Mucosa of gallbladder (tissue), 1 donor: ENCODE data around the gene NPW. TPM values are rescaled to one million over a fixed set of nuclear protein-coding genes. Genes with fewer than 3 reads are reported as not detected.
"Not testable (repeated sequence)": the region's sequence is repeated elsewhere in the genome, so short reads cannot be mapped to it uniquely, and the experiment has no call there.

Experiments used
- DNase-seq: peaks from one replicate; pipeline ENCODE4 v3.0.0-alpha.2; 2020; ENCODE audit warnings: low spot score
- total RNA-seq: library from RNA; stranded (reverse); gene quantifications from one replicate; pipeline ENCODE4 v1.2.1, GENCODE V29; 2021
- donor health status: DM: no; HTN: no; CAD: no.

The NPW gene
- total RNA-seq, 1 donor from 2014 or later = 1.6 TPM

DNA sequence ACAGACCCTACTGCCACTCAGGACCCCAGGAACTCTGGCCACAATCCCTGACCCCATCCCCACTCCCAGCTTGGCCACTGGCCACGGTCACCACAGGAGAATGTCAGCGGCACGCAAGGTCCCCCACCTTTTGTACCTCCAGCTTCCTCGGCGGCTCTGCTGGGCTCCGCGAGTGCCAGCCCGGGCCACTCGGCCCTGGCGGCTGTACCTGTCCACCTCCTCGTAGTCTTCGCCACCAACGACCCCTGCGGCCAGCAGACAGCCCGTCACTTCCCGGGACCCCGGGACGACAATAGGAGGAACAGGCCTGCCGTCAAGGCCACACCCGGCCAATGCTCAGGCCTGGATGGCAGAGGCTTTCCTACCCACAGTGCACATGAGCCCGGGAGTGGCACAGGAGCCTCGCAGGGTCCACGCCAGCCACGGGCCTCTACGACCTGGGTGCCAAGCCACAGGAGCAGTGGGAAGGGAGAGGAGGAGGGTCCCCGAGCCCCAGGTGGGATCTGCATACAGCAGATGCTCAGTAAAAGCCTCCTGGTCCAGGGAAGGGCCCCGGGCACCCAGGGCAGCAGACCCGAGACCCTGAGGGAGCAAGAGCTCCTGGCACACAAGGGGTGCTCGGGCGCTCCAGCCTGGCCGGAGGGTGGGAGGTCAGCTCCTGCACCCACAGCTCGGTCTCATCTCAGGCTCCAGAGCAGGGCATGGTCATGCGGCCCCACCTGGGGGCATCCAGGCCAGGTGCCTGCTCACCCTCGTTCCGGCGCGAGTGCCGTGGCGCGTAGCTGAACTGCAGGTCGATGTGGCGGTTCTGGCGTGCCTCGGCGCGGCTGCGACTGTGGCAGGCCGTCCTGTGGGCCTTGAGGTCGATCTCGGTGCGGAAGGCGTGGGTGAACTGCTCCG lies 17.9 kb upstream of the NPW start:
- DNase-seq = no peak

DNA sequence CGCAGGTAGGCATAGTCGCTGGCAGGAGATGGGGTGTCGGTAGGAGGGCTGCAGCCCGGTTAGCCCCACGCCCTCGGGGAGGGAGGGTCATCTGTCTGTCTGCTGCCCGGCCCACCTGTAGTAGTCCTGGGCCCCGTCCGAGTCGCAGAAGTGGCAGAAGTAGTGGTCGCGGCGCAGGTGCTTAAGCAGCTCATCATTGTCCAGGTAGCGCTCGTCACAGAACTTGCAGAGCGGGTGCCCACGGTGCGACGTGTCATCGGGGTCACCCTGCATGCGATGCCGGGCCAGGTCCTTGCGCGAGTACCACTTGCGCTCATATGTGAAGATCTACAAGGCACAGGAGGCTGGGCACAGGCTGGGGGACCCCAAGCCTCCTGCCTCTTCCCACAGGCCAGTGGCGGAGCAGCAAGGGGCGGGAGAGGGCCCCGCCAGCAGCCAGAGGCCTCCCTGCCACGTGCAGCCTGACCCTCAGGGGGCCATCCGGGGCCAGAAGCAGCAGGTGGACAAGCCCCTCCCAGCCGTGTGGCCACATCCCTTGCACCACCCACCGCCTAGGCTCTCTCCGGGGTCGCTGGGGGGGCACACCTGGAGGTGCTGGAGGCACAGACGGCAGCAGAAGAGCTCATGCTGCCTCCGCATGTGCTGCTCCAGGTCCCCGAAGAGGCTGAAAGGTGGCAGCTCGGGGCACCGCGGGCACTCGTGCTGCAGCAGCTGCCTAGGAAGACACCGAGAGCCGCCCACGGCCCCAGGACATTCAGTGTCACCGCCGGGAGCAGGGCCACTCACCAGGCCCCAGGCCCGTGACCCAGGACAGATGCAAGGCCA lies 17.0 kb upstream of the NPW start:
- DNase-seq = no peak

DNA sequence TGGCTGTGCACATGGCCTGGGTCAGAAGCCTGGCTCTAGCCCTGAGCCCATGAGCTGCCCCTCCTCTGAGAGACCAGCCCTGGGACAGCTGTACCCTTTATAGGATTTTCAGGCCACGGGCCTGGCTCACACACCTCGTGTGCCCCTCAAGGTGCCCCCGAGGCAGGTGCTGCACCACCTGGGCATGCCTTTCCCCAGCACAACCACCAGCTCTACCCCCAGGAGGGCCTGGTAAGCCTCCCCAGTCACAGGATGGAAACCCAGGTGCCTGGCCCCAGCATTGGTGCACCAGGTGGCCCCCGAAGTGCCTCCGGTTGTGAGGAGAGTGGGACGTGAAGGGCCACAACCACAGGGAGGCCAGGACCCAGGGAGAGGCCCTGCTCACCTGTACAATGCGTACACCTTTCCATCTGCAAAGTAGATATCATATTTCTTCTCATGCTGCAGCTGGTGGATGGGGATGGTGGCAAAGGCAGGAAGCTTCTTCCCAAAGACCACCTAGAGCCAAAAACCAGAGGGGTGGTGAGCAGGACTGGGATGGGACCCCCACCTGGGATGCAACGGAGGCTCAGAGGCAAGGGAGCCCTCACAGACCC lies 16.3 kb upstream of the NPW start:
- no peak for DNase-seq

DNA sequence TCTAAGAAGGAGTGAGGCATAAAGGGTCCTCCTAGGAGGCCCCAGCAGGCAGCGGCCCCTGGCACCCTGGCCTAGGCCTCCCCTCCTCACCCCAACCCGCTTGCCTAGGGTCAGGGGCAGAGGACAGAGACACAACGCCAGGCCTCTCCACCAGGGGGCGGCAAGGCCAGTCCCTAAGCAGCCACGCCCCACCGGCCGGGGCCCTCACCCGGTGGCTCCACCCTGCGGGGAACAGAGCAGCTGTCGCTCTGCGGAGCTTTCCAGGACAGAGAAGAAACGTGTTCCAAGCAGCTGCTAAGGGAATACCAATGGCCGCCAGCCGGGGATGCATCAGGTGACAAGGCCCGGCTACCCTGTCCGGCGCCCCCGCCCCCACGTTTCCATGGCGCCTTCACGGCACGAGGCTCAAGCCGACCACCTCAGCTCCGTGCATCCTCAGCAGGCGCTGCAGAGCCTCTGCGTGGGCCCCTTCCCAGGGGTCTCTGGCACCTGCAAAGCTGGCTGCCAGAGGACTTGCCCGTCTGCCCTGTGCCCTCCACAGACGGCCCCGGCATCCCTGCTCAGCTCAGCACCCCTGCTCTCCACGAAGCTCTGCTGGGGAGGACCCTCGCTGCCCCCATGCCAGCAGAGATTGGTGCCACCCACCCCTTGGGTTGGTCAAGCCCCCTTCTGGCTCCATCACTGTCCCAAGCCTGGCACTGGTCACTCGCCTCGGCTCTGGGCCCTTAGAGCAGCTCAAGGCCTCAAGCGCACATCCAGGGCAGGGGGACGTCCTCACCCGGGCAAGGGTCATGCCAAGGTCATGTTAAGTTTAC lies 15.6 kb upstream of the NPW start:
- DNase-seq = peak; percentile 82

DNA sequence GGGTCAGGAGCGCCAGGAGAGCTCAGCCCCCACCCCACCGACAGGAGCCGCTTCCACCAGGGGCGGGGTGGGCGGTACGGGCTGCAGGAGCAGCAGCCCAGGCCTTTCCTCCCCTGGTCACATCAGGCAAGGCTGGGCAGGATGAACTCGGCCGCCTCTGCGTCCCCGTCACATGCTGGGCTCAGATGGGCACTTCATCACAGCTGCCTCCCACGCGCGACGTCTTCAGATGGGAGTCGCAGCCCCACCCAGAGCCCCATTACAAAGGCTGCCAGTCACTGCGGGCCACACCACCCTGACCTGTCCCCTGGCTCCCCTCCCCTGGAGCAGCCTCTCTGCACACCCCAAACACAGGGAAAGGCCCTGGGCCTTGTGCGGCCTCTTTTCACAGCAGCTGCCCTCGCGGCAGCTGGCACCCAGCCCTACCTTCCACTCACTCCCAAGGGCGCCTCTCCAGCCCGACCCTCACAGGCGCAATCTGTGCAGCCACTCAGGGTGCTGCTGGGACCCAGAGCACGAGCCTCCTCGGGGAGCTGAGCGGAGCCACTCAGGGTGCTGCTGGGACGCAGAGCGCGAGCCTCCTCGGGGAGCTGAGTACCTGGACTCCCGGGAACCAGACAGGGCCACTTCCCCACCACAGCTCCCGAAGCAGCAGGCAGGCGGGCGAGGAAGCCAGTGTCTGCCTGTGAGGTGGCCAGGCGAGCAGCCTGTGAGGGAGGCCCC lies 14.6 kb upstream of the NPW start:
- DNase-seq = no peak

DNA sequence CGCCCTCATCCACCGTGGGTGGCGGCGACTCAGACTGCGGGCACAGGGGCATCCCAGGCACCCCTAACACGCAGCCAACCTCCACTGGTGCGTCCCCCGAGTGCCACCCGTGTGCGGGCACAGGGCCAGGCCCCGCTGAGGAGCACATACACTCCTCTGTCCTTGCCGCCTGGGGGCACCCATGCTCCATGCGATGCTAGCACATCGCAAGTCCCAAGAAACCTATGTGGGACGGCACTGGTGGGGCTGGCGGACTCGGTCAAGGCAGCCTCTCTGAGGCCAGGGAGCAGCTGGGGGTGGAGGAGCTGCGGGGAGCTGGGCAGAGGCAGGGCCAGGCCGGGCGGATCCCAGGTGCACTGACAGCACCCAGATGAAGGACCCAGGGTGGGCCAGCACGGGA lies 13.9 kb upstream of the NPW start:
- no peak for DNase-seq

DNA sequence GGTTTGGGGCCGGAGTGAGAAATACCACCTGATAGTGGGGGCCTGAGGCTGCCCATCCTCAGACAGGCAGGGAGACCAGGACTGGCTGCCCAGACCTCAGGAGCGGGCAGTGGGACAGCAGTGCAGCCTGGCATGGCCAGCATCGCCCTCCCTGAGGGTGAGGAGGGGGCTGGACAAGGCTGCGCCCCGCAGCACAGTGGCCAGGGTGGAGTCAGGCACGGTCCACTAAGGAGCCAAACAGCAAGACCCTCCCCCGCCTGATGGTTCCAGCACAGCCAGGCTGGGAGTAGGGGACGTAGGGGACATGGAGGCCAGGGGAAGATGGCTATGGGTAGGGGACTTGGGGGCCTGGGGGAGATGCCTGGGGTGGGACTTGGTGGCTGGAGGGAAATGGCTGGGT lies 13.3 kb upstream of the NPW start:
- DNase-seq = no peak

DNA sequence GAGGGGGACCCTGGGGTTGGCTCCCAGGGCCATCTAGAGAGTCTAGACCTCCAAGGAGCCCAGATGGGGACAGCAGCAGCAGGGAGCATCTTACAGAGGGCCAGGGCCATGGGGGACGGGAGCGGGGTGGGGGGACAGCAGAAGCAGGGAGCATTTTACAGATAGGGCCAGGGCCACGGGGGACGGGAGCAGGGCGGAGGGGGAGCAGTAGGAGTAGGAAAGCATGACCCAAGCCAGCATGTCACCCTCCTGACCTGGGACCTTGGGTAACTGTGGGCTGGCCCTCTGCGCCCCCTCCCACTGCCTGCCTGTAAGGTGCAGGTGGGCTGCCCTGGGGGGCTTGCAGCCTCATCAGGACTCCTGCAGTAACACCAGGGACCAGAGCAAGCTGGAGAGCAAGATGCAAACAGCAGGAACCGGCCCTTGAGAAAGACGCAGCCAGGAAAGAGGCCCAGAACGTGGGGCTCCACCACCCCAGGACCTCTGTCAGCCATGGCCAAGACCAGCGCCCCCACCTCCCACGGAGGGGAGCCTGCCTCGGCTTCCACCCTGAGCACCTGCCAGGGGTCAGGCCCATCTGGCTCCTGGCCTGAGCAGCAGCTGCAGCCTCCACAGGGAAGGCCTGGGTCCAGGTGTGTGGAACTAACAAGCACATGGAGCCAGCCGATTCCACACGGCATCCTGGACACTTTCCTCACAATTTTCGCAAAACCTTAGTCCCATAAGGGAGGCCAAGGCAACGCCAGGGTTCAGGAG lies 12.3 kb upstream of the NPW start:
- no peak for DNase-seq

DNA sequence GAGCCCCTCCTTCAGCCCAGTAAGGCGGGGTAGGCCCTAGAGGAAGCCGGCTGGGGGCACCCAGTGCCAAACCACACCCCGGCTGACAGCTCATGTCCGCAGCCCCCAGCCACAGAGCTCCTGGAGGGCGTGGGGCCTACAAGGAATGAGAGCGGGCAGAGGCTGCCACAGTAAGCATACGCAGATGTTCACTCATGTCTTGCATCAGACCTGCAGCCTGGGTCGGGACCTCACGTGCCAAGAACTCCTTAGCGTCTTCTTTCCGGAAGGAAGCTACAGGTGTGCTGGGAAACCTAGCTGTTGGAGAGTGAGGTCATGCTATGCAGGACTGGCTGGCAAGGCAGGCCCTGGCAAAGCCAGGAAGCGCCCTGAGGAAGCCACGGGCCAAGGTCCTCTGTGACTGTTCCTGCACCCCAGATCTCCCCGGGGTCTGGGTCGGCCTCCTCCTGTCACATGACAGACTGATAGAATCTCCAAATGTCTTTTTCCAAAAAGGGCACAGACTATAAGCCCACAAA lies 11.5 kb upstream of the NPW start:
- no peak for DNase-seq

DNA sequence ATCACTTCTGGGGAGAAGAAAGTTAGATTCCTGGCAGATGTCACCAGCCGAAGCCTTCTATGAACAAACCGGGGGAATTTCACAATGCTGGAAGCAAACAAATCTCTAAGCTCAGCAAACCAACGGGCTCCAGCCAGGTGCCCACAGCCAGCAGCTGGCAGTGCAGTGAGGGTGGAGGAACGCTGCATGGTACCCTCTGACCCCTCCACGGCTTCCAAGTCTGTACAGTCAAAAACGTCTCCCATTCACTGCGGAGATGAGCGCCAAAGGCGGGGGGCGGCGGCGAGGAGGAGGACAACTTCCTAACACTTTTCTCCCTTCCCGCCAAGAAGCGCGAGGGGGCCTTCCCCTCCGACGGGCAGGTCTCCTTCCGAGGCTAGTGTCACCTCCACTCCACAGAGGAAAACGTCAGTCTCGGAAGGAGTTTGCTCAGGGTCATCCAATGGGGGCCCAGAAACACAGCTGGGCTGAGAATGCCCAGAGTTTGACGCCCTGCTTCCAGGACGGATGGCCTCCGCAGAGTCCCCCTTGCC lies 10.9 kb upstream of the NPW start:
- DNase-seq = no peak

DNA sequence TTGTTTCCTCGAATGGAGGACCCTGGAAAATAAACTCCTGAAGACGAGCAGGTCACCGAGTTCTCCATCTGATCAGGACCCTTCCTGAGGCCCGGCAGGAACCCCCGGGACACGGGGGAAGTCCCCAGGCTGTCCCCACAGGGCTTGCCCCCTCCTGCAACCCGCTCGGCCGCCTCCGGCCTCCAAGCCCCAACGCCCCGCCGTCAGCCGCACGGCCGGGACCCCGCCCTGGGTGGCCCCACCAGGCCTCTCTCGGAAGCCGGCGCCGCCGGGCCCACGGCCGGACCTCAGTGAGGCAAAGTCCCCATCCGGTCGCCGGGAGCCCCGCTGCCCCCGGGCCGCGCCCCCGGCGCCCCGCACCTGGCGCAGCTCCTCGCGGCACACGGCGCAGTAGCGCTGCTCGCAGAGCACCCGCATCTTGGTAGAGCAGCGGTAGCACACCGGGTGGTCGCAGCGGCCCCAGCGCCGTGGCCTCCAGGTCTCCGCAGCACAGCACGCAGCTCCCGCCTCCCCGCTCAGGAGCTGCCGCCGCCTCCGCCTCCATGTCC lies 10.3 kb upstream of the NPW start:
- no peak for DNase-seq

DNA sequence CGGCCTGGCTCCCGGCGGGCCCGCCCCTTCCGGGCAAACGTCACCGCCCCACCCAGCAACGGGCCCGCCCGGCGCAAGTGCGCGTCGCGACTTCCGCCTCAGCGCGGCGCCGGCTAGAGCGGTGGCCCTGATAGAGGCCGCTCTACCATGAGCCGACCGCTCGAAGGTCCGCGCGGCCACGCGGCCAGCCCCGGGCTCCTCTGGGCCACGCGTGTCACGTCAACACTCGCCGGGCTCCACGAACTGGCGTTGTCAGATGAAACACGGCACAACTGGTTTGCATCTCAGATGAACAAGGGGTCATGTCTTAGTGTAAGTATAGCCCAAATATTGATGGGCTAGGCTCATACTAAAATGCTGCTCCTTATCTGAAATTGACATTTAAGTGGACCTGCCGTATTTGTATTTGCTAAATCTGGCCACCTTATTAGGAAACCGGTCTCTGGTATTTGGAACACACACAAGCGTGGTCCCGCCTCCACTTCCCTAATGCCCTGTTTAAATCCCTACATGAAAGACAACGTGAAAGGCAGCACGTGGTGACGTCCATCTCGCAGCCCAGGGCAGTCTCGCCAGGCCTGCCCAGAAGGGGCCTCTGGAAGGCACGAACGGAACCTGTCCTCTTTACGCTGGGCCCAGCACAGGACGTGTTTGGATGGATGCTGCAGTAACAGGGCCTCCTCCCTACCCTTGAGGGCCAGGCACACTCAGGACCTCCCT lies 9.6 kb upstream of the NPW start, which contains the start of gene ZNF598:
Gene ZNF598 (minus strand): TSS at position 31 of the 720 bp plus-strand sequence.
- DNase-seq = peak; percentile 77

DNA sequence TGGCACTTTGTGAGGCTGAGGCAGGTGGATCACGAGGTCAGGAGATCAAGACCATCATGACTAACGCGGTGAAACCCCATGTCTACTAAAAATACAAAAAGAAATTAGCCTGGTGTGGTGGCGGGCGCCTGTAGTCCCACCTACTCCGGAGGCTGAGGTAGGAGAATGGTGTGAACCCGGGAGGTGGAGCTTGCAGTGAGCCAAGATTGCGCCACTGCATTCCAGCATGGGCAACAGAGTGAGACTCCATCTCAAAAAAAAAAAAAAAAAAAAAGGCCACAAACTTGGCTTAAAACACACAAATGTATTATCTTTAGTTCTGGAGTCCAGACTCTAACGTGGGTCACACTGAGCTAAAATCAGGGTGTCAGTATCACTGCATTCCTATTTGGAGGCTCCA lies 7.9 kb upstream of the NPW start:
- not testable (repeated sequence) for DNase-seq

DNA sequence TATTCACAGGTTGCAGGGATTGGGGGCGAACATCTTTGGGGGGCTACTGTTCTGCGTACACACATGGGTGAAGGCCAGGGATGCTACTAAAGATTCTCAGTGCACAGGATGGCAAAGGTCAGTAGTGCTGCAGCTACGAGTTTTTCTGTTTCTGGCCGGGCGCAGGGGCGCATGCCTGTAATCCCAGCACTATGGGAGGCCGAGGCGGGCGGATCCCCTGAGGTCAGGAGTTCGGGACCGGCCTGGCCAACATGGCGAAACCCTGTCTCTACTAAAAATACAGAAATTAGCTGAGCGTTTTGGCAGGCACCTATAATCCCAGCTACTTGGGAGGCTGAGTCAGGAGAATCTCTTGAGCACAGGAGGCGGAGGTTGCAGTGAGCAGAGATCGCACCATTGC lies 6.1 kb upstream of the NPW start:
- DNase-seq = no peak

DNA sequence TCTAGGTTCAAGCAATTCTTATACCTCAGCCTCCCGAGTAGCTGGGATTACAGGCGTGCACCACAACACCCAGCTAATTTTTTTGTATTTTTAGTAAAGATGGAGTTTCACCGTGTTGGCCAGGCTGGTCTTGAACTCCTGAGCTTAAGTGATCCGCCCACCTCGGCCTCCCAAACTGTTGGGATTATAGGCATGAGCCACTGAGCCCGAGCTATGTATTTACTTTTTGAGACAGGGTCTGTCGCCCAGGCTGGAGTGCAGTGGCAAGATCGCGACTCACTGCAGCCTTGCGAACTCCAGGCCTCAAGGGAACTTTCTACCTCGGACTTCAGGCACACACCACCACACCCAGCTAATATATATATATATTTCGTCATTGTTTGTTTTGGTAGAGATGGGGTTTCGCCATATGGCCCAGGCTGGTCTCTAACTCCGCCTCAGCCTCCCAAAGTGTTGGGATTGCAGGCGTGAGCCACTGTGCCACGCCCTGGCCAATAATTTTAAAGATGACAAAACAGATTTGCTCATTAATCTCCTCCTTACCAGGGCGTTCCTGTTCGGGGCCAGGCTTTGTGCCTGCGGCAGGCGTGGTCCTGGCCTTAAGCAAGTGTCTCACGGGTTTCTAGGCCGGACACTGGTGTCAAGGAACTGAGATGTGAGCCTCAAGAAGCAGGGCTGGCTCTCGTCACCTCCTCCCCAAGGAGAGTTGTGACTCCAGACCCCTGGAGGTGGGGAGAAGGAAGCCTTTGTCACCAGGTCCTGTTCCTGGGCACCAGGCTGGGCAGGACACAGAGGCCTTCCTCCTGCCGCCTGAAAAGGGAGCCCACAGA lies 4.3 kb upstream of the NPW start:
- no peak for DNase-seq

DNA sequence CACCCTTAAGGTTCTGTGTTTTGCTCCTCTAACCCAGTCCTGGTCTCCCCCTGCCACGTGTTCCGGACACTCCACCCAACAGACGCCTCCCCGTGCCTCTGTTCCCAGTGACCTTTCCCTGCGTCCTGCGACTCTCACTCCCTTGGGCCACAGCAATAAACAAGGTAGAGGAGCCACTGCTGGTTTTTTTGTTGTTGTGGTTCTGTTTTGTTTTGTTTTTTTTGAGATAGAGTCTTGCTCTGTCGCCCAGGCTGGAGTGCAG lies 3.7 kb upstream of the NPW start:
- no peak for DNase-seq

DNA sequence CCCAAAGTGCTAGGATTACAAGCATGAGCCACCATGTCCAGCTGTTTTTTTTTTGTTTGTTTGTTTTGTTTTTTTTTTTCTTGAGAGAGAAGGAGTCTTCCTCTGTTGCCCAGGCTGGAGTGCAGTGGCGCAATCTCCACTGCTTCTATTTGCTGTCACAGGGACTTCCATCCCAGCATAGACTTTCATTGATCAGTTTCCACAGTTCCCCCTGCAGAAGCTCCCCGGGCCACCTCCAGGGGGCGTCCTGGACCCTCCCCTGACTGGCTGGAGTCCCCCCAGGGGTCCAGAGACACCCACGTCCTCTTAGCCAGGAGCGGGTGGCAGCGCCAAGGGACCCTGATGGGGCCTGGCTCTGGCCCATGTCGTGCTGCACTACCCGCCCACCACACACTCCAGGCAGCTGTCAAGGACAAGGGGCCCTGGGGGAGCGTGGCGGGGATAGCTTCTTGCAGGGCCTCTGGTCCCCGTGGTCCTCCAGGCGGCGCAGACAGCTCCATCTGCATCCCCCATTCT lies 3.1 kb upstream of the NPW start:
- no peak for DNase-seq
